GM21528 (cell line): ENCODE results near the gene KBTBD3.
"Not testable (repeated sequence)": the region's sequence is repeated elsewhere in the genome, so short reads cannot be mapped to it uniquely, and the experiment has no call there.

Source experiments
- ATAC-seq: cut with Tn5 transposase; IDR thresholded peaks from one replicate; pipeline ENCODE4 v1.9.1; 2021; ENCODE audit warnings: mild to moderate bottlenecking, moderate library complexity; ENCODE audit not compliant: unreplicated experiment, low FRiP score

Gene KBTBD3

DNA sequence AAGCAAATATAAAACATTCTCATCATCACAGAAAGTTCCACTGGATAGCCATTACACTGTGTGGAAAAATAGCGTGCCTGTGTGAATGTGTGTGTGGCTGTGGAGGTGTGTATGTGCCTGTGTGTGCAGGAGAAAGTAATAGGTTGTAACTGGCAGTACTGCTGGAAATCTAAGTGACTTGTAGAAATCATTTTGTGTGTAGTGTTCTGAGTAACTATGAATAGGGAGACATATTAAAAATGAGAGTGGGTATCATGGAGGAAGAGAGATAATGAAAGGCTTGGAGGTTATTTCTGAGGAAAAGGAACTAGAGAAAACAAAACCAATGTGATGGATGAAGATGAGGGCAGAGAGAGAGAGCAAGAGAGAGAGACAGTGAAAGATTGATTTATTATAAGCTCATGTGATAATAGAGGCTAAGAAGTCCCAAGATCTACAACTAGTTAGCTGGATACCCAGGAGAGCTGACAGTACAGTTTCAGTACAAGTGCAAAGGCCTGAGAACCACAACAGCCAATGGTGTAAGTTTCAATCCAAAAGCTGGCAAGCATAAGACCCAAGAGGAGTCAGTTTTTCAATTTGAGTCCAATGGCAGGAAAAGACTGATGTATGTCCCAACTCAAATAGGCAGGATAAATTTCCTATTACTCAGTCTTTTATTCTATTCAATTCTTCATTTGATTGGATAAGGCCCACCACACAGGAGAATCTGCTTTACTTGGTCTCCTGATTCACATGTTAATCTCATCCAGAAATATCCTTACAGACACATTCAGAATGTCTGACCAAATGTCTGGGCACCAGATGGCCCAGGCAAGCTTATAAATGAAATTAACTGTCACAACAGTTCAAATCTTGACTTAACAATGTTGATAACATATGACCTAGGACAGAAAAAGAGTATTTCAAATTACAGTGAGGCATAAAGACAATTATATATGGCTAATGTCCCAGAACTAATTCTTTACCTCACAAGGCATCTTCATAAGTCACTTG lies 14.9 kb downstream of the KBTBD3 start:
- no peak for ATAC-seq

- ATAC-seq, result no peak
Measured at GRCh38 chr11:106061249-106061784, 15.8 kb downstream of the KBTBD3 start.

DNA sequence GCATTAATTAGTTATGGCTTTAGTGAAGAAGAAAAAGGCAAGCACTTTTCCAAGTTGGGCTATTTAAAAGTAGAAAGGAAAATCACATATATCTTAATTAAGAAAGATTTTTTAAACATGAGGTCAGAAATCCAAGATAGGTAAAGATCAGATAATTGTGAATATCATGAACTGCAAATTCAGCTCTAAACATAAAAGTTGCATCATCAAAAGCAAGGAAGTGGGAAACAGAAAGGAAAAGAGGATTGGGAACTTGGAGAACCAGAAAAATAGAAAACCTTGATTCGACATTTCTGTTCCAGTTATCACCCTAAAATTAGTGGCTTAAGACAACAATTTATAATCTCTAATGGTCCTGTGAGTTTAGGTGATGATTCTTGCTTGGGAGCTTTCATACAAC lies 17.5 kb downstream of the KBTBD3 start:
- ATAC-seq, result no peak

- ATAC-seq, result not testable (repeated sequence)
Measured at GRCh38 chr11:106058377-106058776, 18.8 kb downstream of the KBTBD3 start.

- ATAC-seq, result no peak
Measured at GRCh38 chr11:106051103-106051502, 26.0 kb downstream of the KBTBD3 start.

DNA sequence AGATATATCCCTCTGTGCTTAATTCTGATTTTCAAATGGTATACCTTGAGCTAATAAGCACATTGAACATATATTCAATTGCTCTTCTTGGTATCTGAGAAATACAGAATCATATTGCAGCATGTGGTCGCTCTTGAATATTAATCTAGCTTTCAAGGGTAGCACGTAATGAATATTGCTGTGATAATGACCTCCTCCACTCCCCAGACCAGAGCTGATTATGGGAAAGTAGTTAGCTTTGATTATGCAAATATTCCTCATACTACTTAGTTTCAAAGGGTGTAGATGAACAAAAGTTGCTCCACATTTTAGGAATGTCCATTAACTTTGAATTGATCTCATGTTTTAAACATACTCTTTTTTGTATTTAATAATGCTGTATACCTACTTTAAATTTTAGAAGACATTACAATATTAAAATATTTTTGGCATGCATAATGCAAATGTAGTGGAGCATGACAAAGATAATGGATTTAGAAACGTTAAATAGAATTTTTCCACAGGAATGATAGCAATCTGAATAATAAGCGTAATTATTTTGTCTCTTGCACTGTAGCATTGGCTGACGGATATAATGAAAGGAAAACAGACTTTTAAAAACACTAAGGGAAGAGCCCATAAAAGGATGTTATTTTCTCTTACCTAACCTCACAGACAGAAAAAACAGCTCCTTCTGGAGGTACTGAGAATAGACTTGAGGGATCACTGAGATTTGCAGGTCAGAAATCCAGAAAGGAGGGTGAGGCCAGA lies 27.2 kb downstream of the KBTBD3 start:
- ATAC-seq, result no peak

- no peak for ATAC-seq
Measured at GRCh38 chr11:106047631-106048030, 29.5 kb downstream of the KBTBD3 start.

DNA sequence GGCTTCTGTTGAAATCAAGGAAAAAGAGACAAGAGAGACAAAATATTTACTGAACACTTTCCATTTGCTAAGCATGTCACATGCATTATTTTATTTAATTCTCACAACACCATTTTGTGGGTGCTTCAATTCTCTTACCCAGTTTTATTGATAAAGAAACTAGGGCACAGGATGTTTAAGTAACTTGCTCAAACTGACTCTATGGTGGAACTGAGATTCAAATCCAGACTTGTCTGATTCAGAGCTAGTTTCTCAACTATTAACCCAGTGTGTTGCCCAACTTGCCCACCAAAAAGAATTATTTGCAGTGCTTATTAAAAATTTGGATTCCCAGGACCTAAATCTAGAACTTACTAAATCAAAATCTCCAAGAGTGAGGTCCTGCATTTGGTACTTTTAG lies 33.6 kb downstream of the KBTBD3 start:
- ATAC-seq, result no peak

- ATAC-seq, result no peak
Measured at GRCh38 chr11:106032861-106033260, 44.3 kb downstream of the KBTBD3 start.

DNA sequence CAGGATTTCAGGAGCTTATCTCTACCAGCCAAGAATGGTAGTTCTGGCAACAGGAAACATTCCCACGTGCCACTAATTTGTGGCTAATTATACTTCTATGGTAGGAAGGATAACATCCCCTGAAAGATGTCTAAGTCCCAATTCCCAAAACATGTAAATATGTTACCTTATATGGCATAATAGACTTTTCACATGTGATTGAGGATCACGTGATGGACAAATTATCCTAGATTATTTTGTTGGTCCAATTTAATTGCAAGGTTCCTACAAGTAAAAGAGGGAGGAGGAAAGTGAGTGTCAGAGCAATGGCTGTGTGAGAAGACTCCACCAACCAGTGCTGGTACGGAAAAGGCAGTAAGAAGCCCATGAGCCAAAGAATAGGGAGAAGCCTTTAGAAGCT lies 45.2 kb downstream of the KBTBD3 start:
- ATAC-seq, result no peak

GRCh38 chr11:106031202-106031810 lies 45.8 kb downstream of the KBTBD3 start:
- no peak for ATAC-seq

- ATAC-seq, result no peak
Measured at GRCh38 chr11:106030609-106031008, 46.5 kb downstream of the KBTBD3 start.

GRCh38 chr11:106022795-106023275 lies 54.3 kb downstream of the KBTBD3 start:
- no peak for ATAC-seq

- peak; percentile 99 for ATAC-seq
Measured at GRCh38 chr11:106021967-106022794, 55.0 kb downstream of the KBTBD3 start, which contains the start of gene MSANTD4. MSANTD4 (minus strand) TSS chr11:106022240; CDS start chr11:106010917, 11,323 bp downstream.

DNA sequence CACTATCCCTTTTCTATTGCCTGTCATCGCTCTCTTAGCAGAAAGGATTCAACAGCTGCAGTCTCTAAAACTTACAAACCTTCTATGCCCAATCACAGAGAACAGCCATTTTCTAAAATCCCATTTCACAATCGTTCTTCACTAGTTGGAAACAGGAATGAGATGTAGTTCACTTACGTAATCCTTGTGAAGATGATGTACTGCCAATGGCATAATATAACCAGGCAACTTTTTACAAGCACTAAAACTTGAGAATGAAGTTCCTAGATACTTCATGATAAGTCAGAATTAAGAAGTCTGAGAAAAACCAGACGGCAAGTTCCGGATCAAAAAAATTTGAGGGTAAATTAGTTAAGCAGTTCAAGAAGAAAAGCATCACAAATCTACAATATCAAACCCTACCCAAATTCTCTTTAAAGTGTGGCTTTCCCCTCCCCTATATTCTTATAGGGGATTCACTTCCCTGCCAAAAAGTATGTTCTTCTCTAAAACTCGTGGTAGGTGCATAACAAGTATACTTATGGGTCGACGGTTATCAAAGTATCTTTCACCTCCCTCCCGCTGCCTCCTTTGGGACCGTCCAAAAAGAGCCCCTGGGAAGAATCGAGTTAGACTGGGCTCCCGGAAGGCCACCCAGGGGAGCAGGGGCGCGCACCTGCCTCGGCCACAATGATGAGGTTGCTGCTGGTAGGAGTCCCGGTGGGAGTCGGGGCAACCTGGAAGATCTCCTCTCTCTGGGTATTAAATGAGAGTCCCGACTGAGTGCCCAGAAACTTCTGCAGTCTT lies 55.8 kb downstream of the KBTBD3 start:
- peak; percentile 29 for ATAC-seq

GRCh38 chr11:106017093-106017492 lies 60.1 kb downstream of the KBTBD3 start:
- ATAC-seq, result no peak

DNA sequence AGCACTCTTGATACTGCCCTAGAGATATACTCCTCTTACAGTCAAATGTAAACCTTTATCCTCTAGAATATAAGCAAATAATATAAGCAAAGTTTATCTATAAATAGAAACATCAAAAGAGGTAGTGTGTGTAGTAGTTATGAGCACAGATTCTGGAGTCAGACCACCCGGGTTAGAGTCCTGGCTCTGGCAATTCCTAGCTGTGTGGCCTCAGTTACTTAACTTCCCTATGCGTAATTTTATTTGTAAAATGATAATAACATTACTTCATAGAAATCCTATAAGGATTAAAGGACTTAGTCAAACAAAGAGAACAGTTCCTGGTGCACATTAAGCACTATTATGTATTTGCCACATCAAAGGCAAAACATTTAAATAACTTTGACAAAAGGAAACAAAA lies 62.1 kb downstream of the KBTBD3 start:
- ATAC-seq, result no peak

DNA sequence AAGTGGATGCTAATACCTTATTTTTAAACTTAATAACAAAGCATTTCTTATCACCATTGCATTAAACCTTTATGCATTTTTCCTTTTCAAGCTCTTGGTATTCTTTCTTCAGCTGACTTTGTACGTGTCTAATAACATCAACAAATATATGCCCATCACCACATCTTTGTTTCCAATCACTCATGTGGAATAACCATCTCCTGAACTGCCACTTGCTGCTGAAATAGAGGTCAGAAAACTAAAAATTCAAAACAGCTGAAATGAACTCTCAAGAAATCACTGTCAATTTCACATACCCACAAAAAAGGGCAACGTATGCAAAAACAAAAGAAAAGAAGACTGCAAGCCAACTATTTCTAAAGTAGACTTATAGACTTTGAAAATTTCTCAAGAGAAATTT lies 62.5 kb downstream of the KBTBD3 start:
- no peak for ATAC-seq

DNA sequence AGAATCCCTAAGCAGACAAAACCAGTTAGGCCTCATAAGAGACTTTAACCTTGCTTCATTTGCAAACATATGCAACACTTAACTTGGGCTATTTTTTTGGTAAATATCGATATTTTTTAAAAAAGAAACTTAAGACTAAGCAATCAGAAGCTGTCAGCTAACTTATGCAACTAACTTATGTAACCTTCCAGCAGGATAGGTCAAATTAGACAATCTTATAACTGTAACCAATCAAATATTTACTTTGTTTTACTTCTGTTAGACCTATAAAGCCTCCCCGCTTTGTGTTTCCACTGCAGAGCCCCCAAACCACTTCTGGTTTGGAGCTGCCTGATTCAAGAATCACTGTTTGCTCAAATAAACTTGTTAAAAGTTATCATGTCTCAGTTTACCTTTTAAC lies 63.1 kb downstream of the KBTBD3 start:
- no peak for ATAC-seq
